GM19193 (cell line): ENCODE data around the gene HES3.

Experiments
- POLR2A ChIP-seq: IDR thresholded peaks from 4 replicates; pipeline ENCODE4 v1.6.1; 2011; ENCODE audit not compliant: insufficient read depth, insufficient read length; ENCODE audit errors: extremely low read depth

The HES3 gene

DNA sequence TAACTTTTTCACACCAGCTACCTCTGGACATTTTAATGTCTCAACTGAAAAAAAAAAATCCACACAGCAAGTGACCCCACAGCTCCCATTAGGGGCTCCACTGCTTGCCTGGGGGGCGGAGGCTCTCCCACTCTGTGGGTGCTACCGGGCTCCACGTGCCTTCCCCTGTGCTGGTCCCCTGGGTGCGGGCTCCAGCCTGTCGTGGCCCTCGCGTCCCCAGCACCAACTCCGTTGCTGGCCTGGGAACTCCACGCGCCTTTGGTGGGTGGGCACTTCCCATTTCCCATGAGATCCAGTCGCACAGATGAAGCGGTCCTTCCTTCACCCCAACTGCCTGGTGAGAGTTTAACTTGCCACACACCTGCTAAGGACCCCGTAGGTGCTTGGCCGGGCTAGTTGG is 44.0 kb downstream of the HES3 start:
- TF ChIP-seq POLR2A, result no peak

DNA sequence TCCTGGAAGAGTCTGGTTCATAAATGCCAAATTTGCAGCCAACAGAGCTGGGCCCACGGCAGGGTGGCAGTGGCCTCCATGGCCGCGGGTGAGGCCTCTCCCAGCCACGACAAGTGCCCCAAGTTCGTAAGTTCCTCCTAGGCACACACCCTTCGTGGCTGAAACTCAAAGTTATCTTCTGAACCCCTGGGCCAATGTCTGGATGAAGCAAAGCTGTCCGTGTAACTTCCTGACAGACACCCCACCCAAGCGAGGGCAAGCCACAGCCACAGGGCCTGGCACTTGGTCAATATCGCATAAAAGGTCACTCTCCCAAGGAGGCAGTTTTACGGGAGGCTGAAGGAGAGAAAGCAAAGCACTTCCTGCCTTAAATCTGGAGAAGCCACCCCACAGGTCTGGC is 44.7 kb downstream of the HES3 start:
- TF ChIP-seq POLR2A, result no peak

DNA sequence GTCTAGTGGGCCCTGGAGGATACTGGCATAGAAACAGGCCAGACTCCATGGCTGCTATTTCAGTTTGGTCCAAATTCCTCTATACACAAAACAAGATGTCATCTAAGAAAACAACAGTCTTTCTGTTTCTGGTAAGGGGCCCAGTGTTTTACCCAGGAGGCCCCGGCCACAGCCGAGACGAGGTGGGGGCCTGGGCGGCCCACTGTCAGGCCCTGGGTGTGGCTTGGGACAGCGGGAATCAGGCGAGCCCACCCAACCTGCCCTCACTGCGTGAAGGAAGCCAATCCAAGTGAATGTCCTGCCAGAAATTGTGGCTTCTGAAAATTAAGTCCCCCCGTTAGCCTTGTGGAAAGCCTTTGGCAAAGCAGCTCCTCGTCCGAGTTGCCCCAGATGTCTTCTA is 48.1 kb downstream of the HES3 start:
- no peak for TF ChIP-seq POLR2A

DNA sequence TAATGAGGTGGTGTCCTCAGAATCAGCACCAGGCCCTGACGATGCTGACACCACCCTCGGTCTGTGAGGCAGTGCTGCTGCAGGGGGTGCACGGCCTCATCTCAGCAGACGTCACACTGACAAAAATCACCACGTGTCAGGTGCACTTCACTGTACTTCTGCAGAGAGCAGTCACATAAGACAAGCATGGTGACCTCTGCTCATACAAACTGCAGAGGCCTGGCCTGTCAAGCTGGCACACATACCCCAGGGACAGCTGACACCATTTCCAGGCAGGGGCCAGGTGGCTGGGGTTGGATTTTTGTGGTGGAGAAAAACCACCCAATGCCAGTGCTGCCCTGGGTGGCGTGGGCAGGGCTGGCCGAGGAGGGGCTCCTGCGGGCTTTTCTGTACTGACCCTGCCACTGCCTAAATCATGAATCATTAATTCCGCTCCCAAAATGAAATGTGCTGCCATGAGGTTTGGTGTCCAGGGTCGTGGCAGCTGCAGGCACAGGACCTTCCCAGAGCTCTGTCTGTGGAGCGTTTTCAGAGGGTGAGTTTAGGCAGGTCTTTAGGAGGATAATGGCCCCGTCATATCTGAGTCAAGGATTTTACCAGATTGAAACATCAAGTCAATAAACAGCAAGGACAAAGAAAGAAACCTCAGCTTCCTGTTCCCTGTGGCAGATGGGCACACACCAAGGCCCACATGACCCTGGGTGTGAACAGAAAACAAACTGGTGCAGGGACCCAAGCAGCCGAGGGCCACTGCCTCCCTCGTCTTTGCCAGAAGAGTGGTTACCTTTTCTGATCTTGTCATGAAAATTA is 50.3 kb downstream of the HES3 start:
- TF ChIP-seq POLR2A, result no peak

DNA sequence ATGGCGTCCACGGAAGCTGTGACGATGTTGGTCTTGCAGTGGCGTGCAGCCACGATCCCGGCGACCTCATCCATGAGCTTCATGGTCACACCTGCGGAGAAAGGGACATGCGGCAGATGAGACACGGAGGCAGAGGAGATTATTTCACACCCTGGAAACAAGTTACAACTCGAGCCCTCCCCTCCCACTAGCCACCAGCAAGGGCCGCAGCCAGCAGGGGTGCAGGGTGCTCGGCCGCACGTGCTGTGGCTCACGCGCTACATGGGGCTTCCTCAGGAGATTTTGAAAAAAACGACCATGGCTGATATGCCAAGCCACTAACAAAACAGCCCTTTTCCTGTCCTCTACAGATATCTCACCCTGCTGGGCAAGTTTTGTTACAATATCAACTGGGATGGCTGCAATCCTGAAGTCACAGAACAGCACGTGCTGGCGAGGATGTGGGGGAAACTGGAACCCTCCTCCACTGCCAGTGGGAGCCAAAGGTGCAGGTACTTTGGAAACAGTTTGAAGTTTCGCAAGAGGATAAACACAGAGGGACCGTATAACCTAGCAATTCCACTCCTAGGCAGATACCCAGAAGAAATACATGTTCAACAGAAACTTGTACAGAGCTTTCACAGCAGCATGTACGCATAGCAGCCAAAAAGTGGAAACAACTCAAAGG is 51.0 kb downstream of the HES3 start:
- no peak for TF ChIP-seq POLR2A
